Right lobe of liver (tissue), 4 donors: ENCODE data around the gene CCDC88B.

Experiments used
- POLR2A ChIP-seq: fragments of 450-650 bp; IDR thresholded peaks from one replicate; pipeline ENCODE4 v1.6.1; 2017; ENCODE audit warnings: antibody characterized with exemption, mild to moderate bottlenecking
- TF ChIP-seq, protein P1 (sequence below), 4 donors: fragments of 200-600 bp in 3 of 4; fragments of 450-650 bp in 1 of 4; IDR thresholded peaks; one replicate each; pipeline versions ENCODE4 v1.5.1 to v1.8.0; 2016 to 2022; ENCODE audit warnings: antibody characterized with exemption in 4 of 4, mild to moderate bottlenecking in 2 of 4
- donor health status: DM: no; HTN: no; CAD: no.
- donor health status: DM: no; HTN: no; CAD: no.
- donor health status: DM: no; HTN: yes; CAD: no.

DNA sequence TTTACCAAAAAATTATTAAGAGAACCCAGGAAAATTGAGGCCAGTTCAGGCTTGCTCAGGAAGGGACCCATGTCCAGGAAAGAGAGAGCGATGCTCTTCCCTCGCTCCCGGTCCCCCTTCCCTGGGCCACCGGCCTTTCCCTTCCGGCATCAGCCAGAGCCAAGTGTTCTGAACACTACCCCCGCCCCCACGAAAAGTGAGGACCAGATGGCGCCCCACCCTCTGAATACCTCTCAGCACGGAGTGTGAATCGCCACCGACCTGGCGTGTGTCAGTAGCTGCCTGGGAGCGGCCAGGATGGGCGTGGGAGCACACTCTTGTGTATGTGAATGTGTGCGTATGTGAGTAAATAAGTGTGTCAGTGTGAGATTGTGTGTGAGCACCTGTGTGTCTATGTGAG lies 39.2 kb downstream of the CCDC88B start:
- TF ChIP-seq, protein P1, sequence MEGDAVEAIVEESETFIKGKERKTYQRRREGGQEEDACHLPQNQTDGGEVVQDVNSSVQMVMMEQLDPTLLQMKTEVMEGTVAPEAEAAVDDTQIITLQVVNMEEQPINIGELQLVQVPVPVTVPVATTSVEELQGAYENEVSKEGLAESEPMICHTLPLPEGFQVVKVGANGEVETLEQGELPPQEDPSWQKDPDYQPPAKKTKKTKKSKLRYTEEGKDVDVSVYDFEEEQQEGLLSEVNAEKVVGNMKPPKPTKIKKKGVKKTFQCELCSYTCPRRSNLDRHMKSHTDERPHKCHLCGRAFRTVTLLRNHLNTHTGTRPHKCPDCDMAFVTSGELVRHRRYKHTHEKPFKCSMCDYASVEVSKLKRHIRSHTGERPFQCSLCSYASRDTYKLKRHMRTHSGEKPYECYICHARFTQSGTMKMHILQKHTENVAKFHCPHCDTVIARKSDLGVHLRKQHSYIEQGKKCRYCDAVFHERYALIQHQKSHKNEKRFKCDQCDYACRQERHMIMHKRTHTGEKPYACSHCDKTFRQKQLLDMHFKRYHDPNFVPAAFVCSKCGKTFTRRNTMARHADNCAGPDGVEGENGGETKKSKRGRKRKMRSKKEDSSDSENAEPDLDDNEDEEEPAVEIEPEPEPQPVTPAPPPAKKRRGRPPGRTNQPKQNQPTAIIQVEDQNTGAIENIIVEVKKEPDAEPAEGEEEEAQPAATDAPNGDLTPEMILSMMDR (IDR thresholded peaks at IDR 0.05): no peak
- no peak for TF ChIP-seq POLR2A
